K562 (cell line): Measurements from ENCODE around the gene VPS18. TPM values are rescaled to one million over a fixed set of nuclear protein-coding genes. Genes with fewer than 3 reads are reported as not detected.

Experiments used
- ATAC-seq: fragments of 200-7000 bp; cut with Tn5 transposase; 3 replicates; pipeline ENCODE4 v1.9.1; 2020; ENCODE audit warnings: moderate library complexity
- BruUV-seq: library from RNA; stranded (reverse); fragments of 400-500 nt; replicated peaks from 2 replicates; lab custom pipeline; 2021; lab: Mats Ljungman, UMichigan
- CTCF ChIA-PET: fragments of 300-600 bp; formaldehyde crosslinking; extraction: SDS; loops from one replicate; lab custom pipeline; 2021; ENCODE audit warnings: low intra/inter-chr PET ratio; lab: Yijun Ruan, JAX
- POLR2A ChIA-PET: fragments of 300-600, 350-650 bp; sonication (Branson Sonifier 250); formaldehyde crosslinking; extraction: SDS; loops from one replicate; lab custom pipeline; 2021; ENCODE audit warnings: antibody characterized with exemption, inconsistent platforms; lab: Yijun Ruan, JAX
- DNase-seq, 4 experiments: peaks; one replicate each; pipeline versions ENCODE4 v3.0.0 to v3.0.0-alpha.2; 2011 to 2018; ENCODE audit warnings: low spot score in 3 of 4, mixed read lengths in 3 of 4; ENCODE audit errors: extremely low read depth in 1 of 4
- FAIRE-seq: peaks from 2 replicates; lab custom pipeline; 2011; peaks lifted over from hg19 to GRCh38; lab: Jason Lieb, UNC
- H2AFZ ChIP-seq: 2 replicates; pipeline ENCODE4 v1.6.0; 2011; ENCODE audit warnings: low read depth, low read length, control low read depth, inconsistent platforms
- H3K27ac ChIP-seq: fragments of 200-600 bp; 3 replicates; pipeline ENCODE4 v1.8.0; 2011; ENCODE audit warnings: low read depth, mild to moderate bottlenecking, control low read depth, inconsistent platforms, low read length, moderate library complexity, mixed read lengths; ENCODE audit errors: extremely low read depth
- H3K27me3 ChIP-seq, 2 experiments: fragments of 300-600 bp in 1 of 2; 2 replicates in 1 of 2; 3 replicates in 1 of 2; pipeline versions ENCODE4 v1.6.0 to v1.8.0; 2011; ENCODE audit warnings: inconsistent platforms in 2 of 2, low read length in 2 of 2, mild to moderate bottlenecking in 1 of 2, mixed read lengths in 1 of 2, moderate library complexity in 1 of 2; ENCODE audit not compliant: control insufficient read depth in 2 of 2, insufficient read depth in 2 of 2
- H3K36me3 ChIP-seq: fragments of 300-600 bp; 3 replicates; pipeline ENCODE4 v1.8.0; 2011; ENCODE audit warnings: mild to moderate bottlenecking, low read length, inconsistent platforms; ENCODE audit not compliant: control insufficient read depth, insufficient read depth
- H3K4me1 ChIP-seq, 2 experiments: fragments of 200-600 bp in 1 of 2; replicated peaks in 1 of 2; 2 replicates in 1 of 2; 3 replicates in 1 of 2; pipeline versions ENCODE4 v1.5.1 to v1.8.0; 2011; ENCODE audit warnings: inconsistent platforms in 2 of 2, low read length in 2 of 2, mild to moderate bottlenecking in 1 of 2, mixed read lengths in 1 of 2, moderate library complexity in 1 of 2; ENCODE audit not compliant: control insufficient read depth in 2 of 2, insufficient read depth in 2 of 2
- H3K4me2 ChIP-seq: 2 replicates; pipeline ENCODE4 v1.6.1; 2011; ENCODE audit warnings: low read length, control low read depth, inconsistent platforms, mixed read lengths; ENCODE audit not compliant: insufficient read depth
- H3K4me3 ChIP-seq: fragments of 200-600 bp; sonication (generic), shearing (Covaris generic); 2 replicates; pipeline ENCODE4 v1.5.1; 2016; ENCODE audit warnings: control low read depth, inconsistent platforms
- H3K79me2 ChIP-seq: fragments of 200-600 bp; 3 replicates; pipeline ENCODE4 v1.8.0; 2011; ENCODE audit warnings: low read length, inconsistent platforms; ENCODE audit not compliant: control insufficient read depth, insufficient read depth
- H3K9ac ChIP-seq, 2 experiments: 2 replicates each; pipeline versions ENCODE4 v1.6.0 to v1.6.1; 2011; ENCODE audit warnings: low read depth in 2 of 2, low read length in 2 of 2, control low read depth in 1 of 2, inconsistent platforms in 1 of 2, mild to moderate bottlenecking in 1 of 2, mixed read lengths in 1 of 2; ENCODE audit not compliant: insufficient read depth in 1 of 2
- H3K9me1 ChIP-seq: one replicate; pipeline ENCODE4 v1.6.0; 2011; ENCODE audit warnings: inconsistent platforms, mild to moderate bottlenecking, low read length, moderate library complexity; ENCODE audit not compliant: control insufficient read depth, insufficient read depth
- H3K9me3 ChIP-seq: replicated peaks from 2 replicates; pipeline ENCODE4 v1.5.1; 2011; ENCODE audit warnings: low read depth, low read length, inconsistent platforms; ENCODE audit not compliant: control insufficient read depth, insufficient read depth
- H4K20me1 ChIP-seq: replicated peaks from 2 replicates; pipeline ENCODE4 v1.6.1; 2011; ENCODE audit warnings: low read length, inconsistent platforms, mixed read lengths; ENCODE audit not compliant: control insufficient read depth, insufficient read depth
- ARHGAP35 ChIP-seq: fragments of 450-650 bp; IDR thresholded peaks from 2 replicates; pipeline ENCODE4 v1.6.1; 2018; ENCODE audit not compliant: partially characterized antibody
- BACH1 ChIP-seq: fragments of 200-800 bp; sonication (Bioruptor generic); IDR thresholded peaks from 2 replicates; pipeline ENCODE4 v1.6.1; 2016; ENCODE audit warnings: missing genetic modification characterization, missing compliant biosample characterization
- C11orf30 ChIP-seq: fragments of 450-650 bp; IDR thresholded peaks from 2 replicates; pipeline ENCODE4 v1.6.1; 2016; ENCODE audit warnings: low read depth, mild to moderate bottlenecking
- CREM ChIP-seq: IDR thresholded peaks from 2 replicates; pipeline ENCODE4 v1.6.1; 2014; ENCODE audit warnings: antibody characterized with exemption, low read depth
- EP300 ChIP-seq: IDR thresholded peaks from 2 replicates; pipeline ENCODE4 v1.6.1; 2012; ENCODE audit warnings: low read length, improper control_type of control experiment
- ETV1 ChIP-seq: fragments of 450-650 bp; conservative IDR thresholded peaks from 2 replicates; pipeline ENCODE4 v1.6.1; 2016; ENCODE audit warnings: missing genetic modification characterization, control low read depth, low read depth, missing compliant biosample characterization
- GABPB1 ChIP-seq: sonication (generic); formaldehyde crosslinking; IDR thresholded peaks from 2 replicates; pipeline ENCODE4 v1.8.0; 2022; ENCODE audit warnings: mild to moderate bottlenecking, missing genetic modification reagents
- NRF1 ChIP-seq, 2 experiments: fragments of 450-650 bp; IDR thresholded peaks in 1 of 2; conservative IDR thresholded peaks in 1 of 2; 2 replicates each; pipeline ENCODE4 v1.6.1; 2014; ENCODE audit warnings: mild to moderate bottlenecking in 2 of 2
- RCOR1 ChIP-seq, 2 experiments: IDR thresholded peaks; 2 replicates each; pipeline ENCODE4 v1.6.1; 2012; ENCODE audit warnings: low read depth in 2 of 2, low read length in 2 of 2, borderline replicate concordance in 1 of 2, improper control_type of control experiment in 1 of 2
- TEAD2 ChIP-seq: fragments of 450-650 bp; IDR thresholded peaks from 2 replicates; pipeline ENCODE4 v1.6.1; 2016; ENCODE audit warnings: missing genetic modification characterization, control low read depth, missing compliant biosample characterization
- ZNF121 ChIP-seq: sonication (generic); formaldehyde crosslinking; conservative IDR thresholded peaks from 2 replicates; pipeline ENCODE4 v1.8.0; 2022; ENCODE audit warnings: missing genetic modification reagents
- ZNF232 ChIP-seq: sonication (generic); formaldehyde crosslinking; IDR thresholded peaks from 2 replicates; pipeline ENCODE4 v1.8.0; 2022; ENCODE audit warnings: mild to moderate bottlenecking, missing genetic modification reagents
- ZNF274 ChIP-seq: IDR thresholded peaks from 2 replicates; pipeline ENCODE4 v1.6.1; 2011; ENCODE audit warnings: low read depth, mild to moderate bottlenecking, low read length, moderate library complexity, borderline replicate concordance
- WGBS: fragments of 100-300 bp; shearing (Covaris generic); methylation state at CpG from one replicate; pipeline ENCODE4 v1.1.6; 2016; ENCODE audit warnings: low coverage, mixed read lengths; ENCODE audit not compliant: insufficient coverage; ENCODE audit errors: missing lambda C conversion rate; 5-methylcytosine and 5-hydroxymethylcytosine counted together
- in situ Hi-C: fragments of 300-500 bp; cut with MboI; formaldehyde crosslinking; loops from 4 replicates; pipeline ENCODE4 v1.15.0; 2018; ENCODE audit warnings: inconsistent platforms, mixed read lengths
- intact Hi-C: fragments of 100-400 bp; cut with micrococcal nuclease; formaldehyde crosslinking; loops from 2 replicates; pipeline ENCODE4 v1.14.2; 2022
- polyA plus RNA-seq, 8 experiments: library from polyadenylated mRNA; depleted of rRNA in 4 of 8; stranded (reverse) in 5 of 8; unstranded in 3 of 8; fragments of >200 nt; fragmentation: Nextera tagmentation in 2 of 8; fragmentation: Illumina TruSeq in 1 of 8; extraction: Ambion mirVana in 2 of 8; extraction: Trizol in 1 of 8; gene quantifications; 2 replicates each; pipeline versions ENCODE4 v1.2.1 to v1.2.3, GENCODE V29; 2011 to 2014; ENCODE audit warnings: inconsistent platforms in 1 of 8, missing spikeins in 1 of 8
- total RNA-seq, 7 experiments: library from RNA; depleted of rRNA in 6 of 7; stranded (reverse); fragments of >200 nt in 6 of 7; fragmentation: Illumina TruSeq in 2 of 7; extraction: Trizol in 2 of 7; gene quantifications; 2 replicates each; pipeline versions ENCODE4 v1.2.1 to v1.2.3, GENCODE V29; 2011 to 2021; ENCODE audit warnings: low replicate concordance in 1 of 7
- TF ChIP-seq, protein P1 (sequence below): fragments of 250-450 bp; sonication (Bioruptor Pico); IDR thresholded peaks from 2 replicates; pipeline ENCODE4 v1.8.0; 2022; ENCODE audit warnings: moderate library complexity, mild to moderate bottlenecking, inconsistent platforms
- TF ChIP-seq, protein P2 (sequence below): fragments of 250-450 bp; sonication (Bioruptor Pico); IDR thresholded peaks from 2 replicates; pipeline ENCODE4 v1.5.0; 2022; ENCODE audit warnings: mild to moderate bottlenecking
- TF ChIP-seq, protein P3 (sequence below), 2 experiments: fragments of 450-650 bp; IDR thresholded peaks; 2 replicates each; pipeline ENCODE4 v1.6.1; 2016

The VPS18 gene
- total and polyA plus RNA-seq, 9 of the 15 experiments (the other 6 are each of a cell fraction or from before 2014, with no cell fraction given) = 0.73 to 19.9 (median 8.5) TPM

DNA sequence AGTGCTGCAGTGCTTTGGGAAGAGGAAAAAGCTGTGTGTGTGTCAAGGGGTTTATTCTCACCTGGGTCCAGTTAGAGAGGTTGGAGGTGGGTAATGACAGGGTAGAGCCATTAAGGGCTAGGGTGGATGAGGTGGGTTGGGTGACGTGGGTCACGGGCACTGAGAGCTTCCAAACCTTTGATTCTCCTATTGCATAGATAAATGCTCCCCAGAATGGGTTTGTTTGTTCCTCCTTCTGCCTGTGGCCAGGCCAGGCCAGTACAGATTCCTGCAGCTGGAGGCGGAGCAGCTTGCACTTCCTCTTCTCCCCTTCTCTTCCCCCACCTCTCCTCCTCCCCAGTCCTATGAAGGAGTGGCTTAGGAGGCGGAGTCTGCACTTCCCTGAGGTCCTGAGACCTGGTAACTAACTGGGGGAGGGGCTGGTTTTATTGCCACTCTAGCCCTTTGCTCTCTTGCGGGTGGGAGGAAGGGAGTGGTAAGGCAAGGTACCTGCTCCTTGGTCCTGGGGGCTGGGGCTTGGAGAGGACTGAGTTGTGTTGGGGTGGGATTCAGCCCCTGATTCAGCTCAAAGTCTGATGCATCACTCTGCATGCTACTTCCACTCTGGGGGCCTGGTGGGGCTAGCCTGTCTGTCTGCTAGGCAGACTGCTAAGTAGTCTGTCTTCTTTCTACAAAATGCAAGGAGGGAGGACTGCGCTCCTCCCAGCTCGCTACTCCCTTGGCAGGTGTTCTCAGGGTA lies 46.9 kb upstream of the VPS18 start:
- no peaks in the 10 kb centered on the region for H3K9me3 ChIP-seq
- H2AFZ ChIP-seq = peak overlapping the region; percentile 83
- intact Hi-C loops = no loop called here
- peak; percentile 99 for ATAC-seq
- in situ Hi-C loops = no loop called here
- H3K27me3 ChIP-seq = no peaks in the 10 kb centered on the region
- no peaks in the 10 kb centered on the region for H4K20me1 ChIP-seq
- no peaks in the 10 kb centered on the region for H3K79me2 ChIP-seq
- FAIRE-seq = peak; percentile 95
- peak overlapping the region; percentile 68 for H3K27ac ChIP-seq
- POLR2A ChIA-PET = interaction anchor here (0.5 to 1.7 kb wide), 10 partner anchors 9 to 528 kb away, joined by 3 to 12 read pairs (median 3); no protein-coding TSS in a partner anchor
- no TSS peak for BruUV-seq
- H3K9ac ChIP-seq = peak overlapping the region in 1 of 2 experiments; percentile 79; a peak in 2 of 4 replicates
- peak overlapping the region; percentile 62 for H3K4me2 ChIP-seq
- peaks cover 29 to 41% of the 10 kb centered on the region in 2 experiments for H3K4me1 ChIP-seq
- 25% methylated on average over 6 of the region's 7 CpGs for WGBS
- H3K9me1 ChIP-seq = no peaks in the 10 kb centered on the region
- H3K36me3 ChIP-seq = no peaks in the 10 kb centered on the region
- DNase-seq = peak; percentile 88 to 95 (median 90)
- no peak overlapping the region for H3K4me3 ChIP-seq
- CTCF ChIA-PET = no interaction called here
- TF ChIP-seq, protein P1, sequence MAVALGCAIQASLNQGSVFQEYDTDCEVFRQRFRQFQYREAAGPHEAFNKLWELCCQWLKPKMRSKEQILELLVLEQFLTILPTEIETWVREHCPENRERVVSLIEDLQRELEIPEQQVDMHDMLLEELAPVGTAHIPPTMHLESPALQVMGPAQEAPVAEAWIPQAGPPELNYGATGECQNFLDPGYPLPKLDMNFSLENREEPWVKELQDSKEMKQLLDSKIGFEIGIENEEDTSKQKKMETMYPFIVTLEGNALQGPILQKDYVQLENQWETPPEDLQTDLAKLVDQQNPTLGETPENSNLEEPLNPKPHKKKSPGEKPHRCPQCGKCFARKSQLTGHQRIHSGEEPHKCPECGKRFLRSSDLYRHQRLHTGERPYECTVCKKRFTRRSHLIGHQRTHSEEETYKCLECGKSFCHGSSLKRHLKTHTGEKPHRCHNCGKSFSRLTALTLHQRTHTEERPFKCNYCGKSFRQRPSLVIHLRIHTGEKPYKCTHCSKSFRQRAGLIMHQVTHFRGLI (CRISPR knock-in tag) = no peak
- TF ChIP-seq EP300 = peak; percentile 44; the same call in 1 of the 2 replicates
- peak; percentile 60; the same call in 1 of the 2 replicates for TF ChIP-seq ZNF121
- TF ChIP-seq CREM = 0 out of 2 replicates have a peak, but pooled peaks have one; percentile 18
- TF ChIP-seq, protein P2, sequence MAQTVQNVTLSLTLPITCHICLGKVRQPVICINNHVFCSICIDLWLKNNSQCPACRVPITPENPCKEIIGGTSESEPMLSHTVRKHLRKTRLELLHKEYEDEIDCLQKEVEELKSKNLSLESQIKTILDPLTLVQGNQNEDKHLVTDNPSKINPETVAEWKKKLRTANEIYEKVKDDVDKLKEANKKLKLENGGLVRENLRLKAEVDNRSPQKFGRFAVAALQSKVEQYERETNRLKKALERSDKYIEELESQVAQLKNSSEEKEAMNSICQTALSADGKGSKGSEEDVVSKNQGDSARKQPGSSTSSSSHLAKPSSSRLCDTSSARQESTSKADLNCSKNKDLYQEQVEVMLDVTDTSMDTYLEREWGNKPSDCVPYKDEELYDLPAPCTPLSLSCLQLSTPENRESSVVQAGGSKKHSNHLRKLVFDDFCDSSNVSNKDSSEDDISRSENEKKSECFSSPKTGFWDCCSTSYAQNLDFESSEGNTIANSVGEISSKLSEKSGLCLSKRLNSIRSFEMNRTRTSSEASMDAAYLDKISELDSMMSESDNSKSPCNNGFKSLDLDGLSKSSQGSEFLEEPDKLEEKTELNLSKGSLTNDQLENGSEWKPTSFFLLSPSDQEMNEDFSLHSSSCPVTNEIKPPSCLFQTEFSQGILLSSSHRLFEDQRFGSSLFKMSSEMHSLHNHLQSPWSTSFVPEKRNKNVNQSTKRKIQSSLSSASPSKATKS (CRISPR knock-in tag) = no peak
- TF ChIP-seq, protein P3, sequence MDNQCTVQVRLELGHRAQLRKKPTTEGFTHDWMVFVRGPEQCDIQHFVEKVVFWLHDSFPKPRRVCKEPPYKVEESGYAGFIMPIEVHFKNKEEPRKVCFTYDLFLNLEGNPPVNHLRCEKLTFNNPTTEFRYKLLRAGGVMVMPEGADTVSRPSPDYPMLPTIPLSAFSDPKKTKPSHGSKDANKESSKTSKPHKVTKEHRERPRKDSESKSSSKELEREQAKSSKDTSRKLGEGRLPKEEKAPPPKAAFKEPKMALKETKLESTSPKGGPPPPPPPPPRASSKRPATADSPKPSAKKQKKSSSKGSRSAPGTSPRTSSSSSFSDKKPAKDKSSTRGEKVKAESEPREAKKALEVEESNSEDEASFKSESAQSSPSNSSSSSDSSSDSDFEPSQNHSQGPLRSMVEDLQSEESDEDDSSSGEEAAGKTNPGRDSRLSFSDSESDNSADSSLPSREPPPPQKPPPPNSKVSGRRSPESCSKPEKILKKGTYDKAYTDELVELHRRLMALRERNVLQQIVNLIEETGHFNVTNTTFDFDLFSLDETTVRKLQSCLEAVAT (IDR thresholded peaks at IDR 0.05) = no peak
- no peak for TF ChIP-seq ARHGAP35
- peak; percentile 61 for TF ChIP-seq GABPB1 (CRISPR knock-in tag)
- TF ChIP-seq C11orf30 = no peak
- peak in 1 of 2 experiments; percentile 89; a peak in 2 of 4 replicates for TF ChIP-seq RCOR1 (IDR thresholded peaks at IDR 0.05; ENCODE audit: borderline replicate concordance in 1 of 2, low read depth in 2 of 2, low read length in 2 of 2)
- peak; percentile 33 to 61; a peak in 3 of 4 replicates for TF ChIP-seq NRF1 (conservative IDR thresholded peaks at IDR 0.05 in 1 of 2, IDR thresholded peaks at IDR 0.05 in 1 of 2)
- TF ChIP-seq ZNF274 = no peak
- TF ChIP-seq ZNF232 = no peak
- peak; percentile 65 for TF ChIP-seq ETV1
- peak; percentile 57; the same call in 1 of the 2 replicates for TF ChIP-seq TEAD2 (tag)
- 0 out of 2 replicates have a peak, but pooled peaks have one; percentile 26 for TF ChIP-seq BACH1 (tag)
